CD4-positive, alpha-beta T cell treated with Interleukin-4 for 4 hours (primary cell): ENCODE results near the gene RSPO3.
"Not testable (repeated sequence)": the region's sequence is repeated elsewhere in the genome, so short reads cannot be mapped to it uniquely, and the experiment has no call there.

Experiments used
- DNase-seq: peaks from one replicate; pipeline ENCODE4 v3.0.0-alpha.2; 2020

RSPO3 gene, protein sequence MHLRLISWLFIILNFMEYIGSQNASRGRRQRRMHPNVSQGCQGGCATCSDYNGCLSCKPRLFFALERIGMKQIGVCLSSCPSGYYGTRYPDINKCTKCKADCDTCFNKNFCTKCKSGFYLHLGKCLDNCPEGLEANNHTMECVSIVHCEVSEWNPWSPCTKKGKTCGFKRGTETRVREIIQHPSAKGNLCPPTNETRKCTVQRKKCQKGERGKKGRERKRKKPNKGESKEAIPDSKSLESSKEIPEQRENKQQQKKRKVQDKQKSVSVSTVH

DNA sequence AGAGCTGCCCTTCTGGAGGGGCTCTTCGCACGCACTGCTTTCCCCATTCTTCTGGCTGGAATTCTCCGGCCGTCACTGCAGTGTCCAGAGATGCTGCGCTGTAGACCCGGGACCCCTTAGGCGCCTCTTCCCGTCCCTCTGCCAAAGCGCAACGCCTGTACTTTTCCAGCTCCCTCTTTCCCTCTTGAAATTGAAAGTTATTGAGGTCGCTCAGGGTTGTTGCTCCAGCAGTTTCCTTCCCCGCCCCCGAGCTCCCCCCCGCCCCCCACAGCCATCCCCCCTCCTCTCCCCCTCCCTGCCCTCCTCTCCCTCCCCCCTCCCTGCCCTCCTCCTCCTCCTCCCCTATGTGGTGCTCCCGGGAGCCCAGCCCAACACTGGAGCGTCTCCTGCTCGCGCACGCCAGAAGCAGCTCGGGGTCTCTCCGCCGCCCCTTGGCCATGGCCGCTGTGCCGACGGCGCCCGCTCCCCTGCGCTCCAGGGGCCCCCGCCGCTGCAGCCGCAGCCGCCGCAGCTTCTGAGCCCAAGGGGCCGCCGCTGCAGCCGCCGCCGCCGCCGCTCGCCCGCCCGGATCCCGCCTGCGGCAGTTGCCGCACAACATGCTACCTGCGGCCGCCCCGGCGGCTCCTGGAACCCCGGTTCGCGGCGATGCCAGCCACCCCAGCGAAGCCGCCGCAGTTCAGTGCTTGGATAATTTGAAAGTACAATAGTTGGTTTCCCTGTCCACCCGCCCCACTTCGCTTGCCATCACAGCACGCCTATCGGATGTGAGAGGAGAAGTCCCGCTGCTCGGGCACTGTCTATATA, at the start of gene RSPO3:
Gene RSPO3, plus strand, starts transcription at position 374 of the 804 bp plus-strand sequence. CDS start 522 bp downstream, outside the sequence.
- no peak for DNase-seq

DNA sequence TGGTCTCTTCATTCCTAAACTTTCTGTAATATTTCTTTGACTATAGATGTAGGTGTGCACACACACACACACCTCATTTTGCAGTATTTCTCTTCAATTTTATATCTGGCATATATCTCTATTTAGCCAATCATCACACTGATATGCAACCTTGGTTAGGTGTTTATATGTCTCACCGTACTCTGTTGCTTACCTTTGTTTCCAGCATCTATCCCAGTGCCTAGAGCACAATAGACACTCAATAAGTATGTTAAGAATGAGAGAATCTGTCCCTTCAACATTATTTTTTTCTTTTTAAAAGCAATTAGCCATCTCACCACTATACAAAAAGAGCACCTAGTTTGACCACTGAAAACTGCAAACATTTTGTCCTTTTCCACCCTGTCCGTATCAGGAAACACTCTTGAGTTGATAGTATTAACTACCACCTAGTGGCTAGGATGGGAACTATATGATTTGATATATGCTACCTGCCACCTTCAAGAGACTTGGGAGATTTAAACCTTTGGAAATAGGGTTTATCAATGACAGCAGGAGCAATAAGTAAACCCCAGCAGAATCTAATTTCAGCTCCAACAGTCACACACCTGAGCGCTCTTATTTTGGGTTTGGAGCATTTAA, 48.7 kb upstream of the RSPO3 start:
- no peak for DNase-seq

DNA sequence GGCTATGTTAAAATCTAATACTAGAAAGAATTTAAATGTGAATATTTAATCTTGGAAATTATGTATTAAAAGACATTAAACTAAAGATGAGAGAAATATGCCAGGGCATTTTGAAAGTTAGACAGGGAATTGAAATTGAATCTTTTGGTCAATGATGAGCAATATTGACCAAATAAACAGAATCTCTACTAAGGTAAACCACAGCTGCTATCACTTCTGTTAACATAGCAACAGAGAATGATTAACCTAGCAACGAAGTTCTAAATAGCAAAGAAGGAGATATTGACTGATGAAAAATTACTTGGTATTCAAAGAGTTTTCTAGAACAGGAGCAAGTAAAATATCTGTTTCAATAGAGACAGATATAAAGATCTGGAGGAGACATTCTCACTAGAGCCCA, 45.2 kb upstream of the RSPO3 start:
- DNase-seq, result no peak

DNA sequence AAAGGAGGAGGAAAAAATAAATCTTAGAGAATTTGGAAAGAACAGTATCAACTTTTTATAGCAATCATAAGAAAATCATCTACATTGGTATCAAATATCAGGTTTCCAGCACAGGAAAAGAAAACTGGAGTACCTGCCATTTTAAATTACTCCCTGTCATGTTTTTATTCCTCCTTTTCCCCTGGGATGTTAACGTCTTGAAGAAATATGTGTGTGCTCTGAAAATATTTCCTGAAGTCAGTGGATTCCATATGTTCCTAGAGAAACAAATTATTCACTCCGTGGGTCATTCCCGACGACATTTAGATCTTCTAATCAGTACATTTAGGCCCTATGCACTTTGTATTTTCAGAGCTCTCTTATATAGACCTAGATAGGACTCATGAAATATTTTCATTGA, 42.0 kb upstream of the RSPO3 start:
- DNase-seq, result no peak

DNA sequence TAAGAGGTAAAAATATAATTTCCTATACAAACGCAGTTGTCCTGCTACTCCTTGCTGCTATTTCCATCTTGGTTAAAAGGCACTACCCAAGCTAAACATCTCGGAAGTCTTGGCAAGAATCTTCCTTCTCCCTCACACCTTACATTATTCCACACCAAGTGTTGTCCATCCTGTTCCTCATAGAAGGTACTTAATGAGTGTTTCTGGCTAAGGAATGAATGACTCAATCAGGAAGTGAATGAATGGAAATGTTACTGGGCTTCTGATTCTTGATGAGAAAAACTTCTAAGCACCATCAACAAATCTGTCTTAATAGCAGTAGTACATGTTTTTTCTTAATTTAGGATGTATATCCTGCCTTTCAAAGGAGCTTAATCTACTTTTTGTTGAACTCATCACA, 40.6 kb upstream of the RSPO3 start:
- DNase-seq, result no peak

DNA sequence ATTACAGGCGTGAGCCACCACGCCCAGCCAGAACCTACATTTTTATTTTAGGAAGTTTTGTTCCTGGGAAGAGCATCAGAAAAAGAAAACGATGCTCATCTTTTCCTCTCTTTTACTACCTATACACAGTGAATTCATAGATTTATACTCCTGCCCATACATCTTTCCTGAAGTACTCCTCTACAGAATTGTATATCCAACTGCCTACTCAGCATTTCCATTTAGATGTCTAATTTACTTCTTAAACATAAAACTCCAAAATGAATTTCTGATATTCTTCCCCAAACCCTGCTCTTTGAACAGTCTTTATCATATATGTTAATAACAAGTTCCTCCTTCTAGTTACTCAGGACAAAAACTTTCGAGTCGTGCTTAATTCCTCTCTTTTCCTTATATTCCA, 39.8 kb upstream of the RSPO3 start:
- no peak for DNase-seq

DNA sequence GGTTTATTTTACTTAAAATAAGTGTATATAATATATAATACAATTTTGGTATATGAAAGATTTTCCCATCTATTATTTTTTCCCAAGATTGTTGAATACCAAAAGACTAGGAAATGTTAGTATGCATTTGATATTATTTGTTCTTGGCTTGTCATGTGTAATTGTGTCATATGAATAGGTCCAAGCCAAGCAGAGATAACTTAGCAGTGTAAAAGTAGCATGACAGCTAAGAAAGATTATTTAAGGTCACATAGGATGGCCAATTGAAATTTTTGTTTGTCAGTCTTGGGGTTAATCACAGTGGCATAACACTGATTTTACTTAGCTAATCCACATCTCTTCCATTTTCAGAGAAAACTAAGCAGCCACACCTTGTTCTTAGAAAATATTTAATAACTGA, 38.8 kb upstream of the RSPO3 start:
- no peak for DNase-seq

DNA sequence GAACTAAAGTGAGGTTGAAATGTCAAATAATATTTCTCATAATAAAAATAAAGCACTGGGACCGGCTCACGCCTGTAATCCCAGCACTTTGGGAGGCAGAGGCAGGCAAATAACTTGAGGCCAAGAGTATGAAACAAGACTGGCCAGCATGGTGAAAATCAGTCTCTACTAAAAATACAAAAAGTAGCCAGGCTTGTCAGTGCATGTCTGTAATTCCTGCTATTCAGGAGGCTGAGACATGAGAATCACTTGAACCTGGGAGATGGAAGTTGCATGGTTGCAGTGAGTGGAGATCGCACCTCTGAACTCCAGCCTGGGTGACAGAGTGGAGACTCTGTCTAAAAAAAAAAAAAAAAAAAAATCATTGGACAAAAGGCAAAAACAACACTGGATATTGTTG, 38.4 kb upstream of the RSPO3 start:
- no peak for DNase-seq

DNA sequence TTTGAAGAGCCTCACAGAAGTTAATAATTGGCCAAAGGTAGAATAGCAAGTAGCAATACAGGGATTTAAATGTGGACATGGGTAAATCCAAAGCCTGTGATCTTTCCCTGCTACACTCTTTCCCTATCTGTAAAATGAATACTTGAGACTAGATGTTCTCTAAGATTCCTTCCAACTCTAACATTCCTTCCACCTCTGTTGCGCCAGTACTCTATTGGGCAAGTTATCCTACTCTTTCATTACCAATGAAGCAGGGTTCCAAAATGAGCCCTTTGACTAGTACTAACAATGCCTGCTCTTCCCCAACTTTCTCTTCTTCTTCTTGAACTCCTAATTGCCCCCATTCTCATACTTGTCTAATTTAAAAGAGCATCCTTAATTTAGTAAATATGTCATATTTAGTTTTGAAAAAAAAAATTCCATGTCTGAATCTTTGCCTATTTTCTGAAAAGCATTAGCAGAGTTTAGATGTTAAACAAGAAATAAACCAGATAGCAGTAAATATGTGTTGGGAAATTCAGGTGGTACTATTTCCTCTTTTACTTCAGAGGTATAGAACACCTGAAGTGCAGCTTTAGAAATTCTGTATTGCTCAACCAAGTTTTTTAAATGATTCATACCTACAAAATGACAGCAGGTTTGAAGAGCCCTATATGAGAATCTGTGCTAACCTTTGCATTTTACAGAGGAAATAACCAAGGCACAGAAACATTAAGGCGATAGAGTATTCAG, 35.1 kb upstream of the RSPO3 start:
- no peak for DNase-seq

DNA sequence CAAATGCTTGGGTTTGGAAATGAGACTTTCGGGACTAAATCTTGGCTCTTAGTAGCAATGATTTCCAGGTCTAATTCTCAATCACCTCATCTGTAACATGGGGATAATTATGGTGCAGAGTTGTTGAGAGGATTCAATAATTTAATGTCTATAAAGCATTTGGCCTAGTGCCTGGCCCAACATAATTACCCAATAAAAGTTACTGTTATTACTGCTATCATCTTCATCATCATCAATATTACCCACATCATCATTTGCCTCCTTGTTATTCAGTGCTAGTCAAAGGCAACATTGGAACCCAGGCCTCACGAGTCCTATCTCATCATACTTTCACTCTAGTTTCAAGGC, 34.5 kb upstream of the RSPO3 start:
- DNase-seq, result no peak

DNA sequence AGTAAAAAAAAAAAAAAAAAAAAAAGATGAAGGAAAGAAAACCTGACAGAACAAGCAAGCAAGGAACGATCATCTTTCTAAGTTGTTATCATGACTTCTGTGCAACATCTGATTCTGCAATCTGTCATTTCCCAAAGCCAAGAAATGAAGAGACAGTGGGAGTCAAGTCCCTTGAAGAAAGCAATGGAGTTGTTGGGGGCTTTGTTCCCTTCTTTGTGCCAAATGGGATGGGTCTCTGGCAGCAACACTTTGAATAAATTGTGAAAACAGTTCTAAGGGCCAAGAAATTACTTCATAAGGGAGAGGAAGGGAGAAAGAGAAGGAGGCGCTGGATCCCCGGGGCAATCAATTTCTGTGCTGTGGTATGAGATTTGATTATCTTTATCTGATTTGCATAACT, 33.3 kb upstream of the RSPO3 start:
- DNase-seq, result no peak

DNA sequence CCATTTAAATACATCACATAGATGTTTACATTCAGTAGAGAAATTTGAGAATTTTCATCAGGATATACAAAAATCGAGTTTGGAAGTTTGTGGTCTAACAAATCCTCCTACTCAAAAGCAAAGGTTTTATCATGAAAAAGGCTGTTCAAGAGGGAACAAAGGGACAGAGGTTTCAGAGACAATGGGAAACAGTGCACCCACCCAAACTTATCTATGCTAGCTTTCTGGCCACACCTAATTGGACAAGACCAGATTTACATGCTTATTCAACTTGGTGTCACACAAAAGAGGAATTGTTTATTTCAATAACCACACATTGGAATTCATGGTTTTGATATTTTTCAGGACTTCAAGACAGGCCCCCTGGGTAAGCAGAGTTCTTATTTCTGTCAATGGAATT, 28.4 kb upstream of the RSPO3 start:
- DNase-seq, result no peak

DNA sequence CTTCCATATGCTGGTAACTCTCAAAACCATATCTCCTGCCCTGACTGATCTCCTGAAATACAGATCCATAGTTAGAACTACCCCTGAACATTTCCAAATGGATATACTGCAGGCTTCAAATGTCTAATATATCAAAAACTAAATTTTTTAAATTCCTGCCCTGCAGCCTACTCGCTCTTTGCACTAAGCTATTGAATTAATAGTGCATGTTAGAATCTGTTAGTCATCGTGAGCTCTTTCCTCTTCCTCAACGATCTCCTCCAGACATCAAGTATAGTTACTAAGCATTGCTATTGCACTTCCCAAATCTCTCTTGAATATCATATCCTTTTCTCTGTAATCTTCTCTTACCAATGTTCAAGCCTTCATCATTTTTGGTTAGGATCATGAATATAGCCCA, 26.0 kb upstream of the RSPO3 start:
- DNase-seq, result no peak

DNA sequence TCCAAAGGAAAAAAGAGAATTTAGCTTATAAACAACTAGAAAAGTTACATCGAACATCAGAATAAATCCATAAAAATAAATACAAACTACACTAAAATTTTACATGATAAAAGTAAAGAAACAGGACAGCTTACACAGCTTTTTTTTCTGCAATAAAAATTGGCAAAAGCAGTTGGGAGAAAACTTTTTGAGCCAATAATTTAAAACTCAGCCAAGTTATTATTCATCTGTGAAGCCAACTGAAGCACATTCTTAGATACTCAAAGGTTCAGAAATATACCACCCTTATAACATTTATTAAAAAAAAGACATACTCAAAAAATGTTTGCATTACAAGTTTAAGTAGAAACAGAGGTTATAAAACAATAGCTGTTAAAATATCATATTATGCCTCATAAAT, 23.7 kb upstream of the RSPO3 start:
- DNase-seq, result no peak

DNA sequence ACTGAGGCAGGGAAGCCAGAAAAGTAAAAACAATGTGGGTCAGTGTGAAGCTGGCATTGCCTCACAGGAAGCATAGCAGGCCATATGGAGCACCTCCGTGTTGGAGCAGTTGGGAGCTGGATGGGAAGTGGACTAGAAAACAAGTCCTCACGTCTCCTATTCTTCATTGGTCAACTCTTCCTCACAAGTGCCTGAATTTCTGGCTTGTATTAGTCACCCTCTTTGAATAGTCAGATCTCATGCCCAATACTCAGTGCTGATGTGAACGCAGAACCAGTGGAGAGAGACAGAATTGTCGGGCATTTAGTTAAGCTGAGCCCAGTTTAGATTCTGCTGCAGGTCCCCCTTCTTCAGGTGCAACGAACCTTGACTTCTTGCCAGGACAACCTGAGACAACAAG, 22.3 kb upstream of the RSPO3 start:
- no peak for DNase-seq

DNA sequence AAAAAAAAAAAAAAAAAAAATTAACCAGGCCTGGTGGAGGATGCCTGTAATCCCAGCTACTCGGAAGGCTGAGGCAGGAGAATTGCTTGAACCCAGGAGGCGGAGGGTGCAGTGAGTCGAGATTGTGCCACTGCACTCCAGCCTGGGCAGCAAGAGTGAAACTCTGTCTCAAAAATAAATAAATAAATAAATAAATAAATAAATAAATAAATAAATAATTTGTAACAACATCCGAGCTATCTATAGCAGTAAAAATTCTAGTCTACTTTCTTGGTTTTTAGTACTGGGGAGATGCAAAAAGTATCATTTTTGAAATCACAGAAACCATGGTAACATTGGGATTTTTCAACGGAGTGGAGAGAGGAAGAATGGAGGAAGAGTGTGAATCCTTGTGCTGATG, 21.0 kb upstream of the RSPO3 start:
- DNase-seq, result not testable (repeated sequence)

DNA sequence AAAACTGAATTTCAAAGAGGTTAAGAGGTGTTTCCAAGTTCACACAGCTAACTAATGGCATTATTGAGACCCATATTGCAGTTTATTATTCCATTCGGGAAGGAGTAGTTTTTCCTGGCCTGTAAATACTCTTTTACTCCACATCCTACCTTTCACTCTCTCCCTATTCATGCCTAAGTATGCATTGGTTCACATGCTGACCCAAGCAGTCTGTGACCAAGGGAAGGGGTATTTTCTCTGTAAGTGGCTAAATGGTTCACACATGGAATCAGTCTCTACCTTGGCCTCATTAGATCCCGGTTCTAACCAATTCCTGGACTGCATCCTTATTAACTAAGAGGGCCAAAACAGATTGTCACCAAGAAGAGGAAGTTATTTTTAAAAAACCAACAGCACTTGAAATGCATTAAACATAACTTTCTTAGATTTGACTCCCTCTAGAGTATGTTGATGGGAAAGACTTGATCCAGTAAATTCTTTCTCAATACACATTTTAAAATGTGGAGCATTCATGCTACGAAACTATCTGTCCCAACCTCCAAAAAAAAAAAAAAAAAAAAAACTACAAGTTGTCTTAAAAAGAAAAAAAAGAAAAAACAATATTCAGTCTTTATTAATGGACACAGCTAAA, 17.8 kb upstream of the RSPO3 start:
- DNase-seq, result no peak

DNA sequence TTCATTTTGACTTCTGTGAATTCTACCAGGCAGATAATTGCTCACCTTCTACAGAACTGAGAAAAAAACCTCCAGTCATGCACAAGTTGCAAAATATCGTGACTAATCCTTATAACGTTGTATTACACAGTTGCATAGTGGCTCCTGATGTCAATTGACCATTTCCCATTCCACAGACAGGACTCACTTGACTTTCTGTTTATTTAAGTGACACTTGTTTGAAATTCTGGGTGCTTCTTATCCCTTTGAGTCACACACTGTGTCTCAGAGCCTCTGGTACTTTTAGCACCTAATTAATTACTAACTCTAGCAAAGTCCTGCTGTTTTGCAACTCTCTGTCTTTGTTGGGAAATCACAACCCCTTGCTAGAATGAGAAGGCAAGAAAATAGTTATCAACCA, 16.2 kb upstream of the RSPO3 start:
- DNase-seq, result no peak

DNA sequence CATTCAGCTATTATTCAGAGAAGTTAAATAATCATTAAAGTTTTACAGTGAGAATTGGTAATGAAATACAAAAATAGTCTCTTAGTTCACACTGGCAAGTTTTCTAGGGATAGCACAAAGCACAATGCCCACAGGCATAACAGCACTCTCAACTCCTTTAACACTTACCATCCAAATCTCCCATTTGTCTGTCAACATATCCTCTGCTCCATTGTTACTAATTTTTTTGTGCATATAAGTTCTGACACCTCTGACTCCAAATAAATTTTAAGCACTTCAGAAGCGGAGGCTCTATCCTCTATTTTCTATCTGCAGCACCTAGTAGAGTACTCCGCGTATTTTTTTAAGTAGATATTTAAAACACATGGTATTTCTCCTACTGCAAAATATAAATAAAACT, 15.6 kb upstream of the RSPO3 start:
- no peak for DNase-seq

DNA sequence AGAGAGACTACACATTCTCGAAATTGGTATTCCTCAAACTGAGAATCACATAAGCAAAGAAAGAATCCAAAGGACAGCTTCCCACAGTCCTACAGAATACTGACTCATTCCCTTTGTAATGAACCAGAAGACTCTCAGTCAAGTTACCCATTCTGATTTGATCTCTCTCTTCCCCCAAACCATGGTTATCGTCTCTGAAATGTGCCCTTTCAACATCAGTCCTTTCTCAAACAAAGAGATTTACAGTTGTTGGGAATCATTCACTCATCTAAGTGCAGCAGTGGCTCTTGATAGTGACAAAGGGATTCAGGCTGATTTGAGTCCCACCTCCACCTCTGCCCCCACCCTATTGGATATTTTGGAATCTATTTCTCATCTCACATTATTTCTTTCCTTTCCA, 15.0 kb upstream of the RSPO3 start:
- no peak for DNase-seq

DNA sequence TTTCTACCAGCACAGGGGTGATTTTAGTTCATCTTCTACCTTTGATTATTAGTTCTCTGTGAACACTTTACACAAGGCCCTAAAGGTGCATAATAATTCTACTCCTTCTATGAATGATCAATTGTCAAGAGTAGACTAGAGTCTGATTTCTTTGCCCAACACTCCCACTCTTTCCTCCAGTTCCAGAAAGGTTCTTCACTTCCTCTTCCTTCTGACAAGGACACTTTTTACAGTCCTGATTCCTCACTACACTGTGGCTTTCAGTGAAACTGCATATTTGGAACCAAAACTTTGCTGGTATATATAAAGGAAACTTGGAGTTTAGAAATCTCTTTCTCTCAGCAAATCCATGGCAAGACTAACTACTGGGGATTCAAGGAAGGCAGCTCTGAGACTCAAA, 10.6 kb upstream of the RSPO3 start:
- DNase-seq, result no peak

DNA sequence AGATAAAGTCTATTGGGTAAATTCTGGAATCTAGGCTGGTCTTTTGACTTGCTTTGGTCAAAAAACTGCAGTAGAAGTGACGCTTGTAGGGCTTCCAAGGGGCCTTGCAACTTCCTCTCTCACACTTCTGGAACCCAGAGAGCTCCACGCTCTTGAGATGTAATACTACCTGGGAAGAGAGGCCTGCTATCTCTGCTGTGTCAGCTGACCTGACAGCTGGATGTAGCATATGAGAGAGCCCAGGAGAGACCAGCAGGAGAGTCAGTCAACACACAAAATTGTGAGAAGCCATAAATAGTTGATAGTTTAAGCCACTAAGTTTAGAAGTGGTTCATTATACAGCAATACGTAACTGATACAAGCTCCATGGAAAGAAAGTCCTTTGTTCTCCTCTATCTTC, 7.8 kb upstream of the RSPO3 start:
- no peak for DNase-seq

DNA sequence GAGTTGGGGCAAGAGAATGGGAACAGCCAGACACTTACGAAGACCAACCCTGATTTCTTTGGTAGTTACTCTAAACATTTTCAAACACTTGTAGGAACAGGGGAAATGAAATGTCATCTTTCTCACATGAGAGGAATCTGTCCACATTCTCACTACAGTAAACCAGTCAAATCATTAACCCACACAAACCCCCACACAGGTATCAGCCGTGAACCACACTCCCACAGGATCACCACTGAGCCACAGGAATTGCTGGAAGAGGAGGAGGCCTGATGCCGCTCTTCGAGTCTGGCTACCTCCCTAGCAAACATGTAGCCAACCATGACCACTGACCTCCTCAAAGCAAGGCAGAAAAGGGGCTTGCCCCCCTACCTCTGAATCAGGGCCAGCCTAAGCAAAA, 6.9 kb upstream of the RSPO3 start:
- DNase-seq, result no peak
